ENCODE measurements around the gene FHIP1B.

Gene FHIP1B

GRCh38 chr11:6238902-6239301 lies 4.5 kb upstream of the FHIP1B start, which contains the start of gene CNGA4:
TSS of gene CNGA4 (plus strand) at chr11:6239089. CDS start at chr11:6239207, 118 bp downstream.
- no peak for DNase-seq

GRCh38 chr11:6237761-6238302 lies 3.4 kb upstream of the FHIP1B start:
- DNase-seq, result no peak

GRCh38 chr11:6237266-6237665 lies 2.8 kb upstream of the FHIP1B start:
- DNase-seq, result no peak

- DNase-seq, result no peak
Measured at GRCh38 chr11:6233984-6234386, 451 bp downstream of the FHIP1B start.

- DNase-seq, result no peak
Measured at GRCh38 chr11:6232899-6233298, 1.5 kb downstream of the FHIP1B start.

- no peak for DNase-seq
Measured at GRCh38 chr11:6229911-6230310, 4.5 kb downstream of the FHIP1B start.

- no peak for DNase-seq
Measured at GRCh38 chr11:6228520-6228919, 5.9 kb downstream of the FHIP1B start.

- DNase-seq, result no peak
Measured at GRCh38 chr11:6225896-6226295, 8.5 kb downstream of the FHIP1B start.

- no peak for DNase-seq
Measured at GRCh38 chr11:6225024-6225423, 9.4 kb downstream of the FHIP1B start.

- DNase-seq, result no peak
Measured at GRCh38 chr11:6224421-6224820, 10.0 kb downstream of the FHIP1B start.

GRCh38 chr11:6223854-6224253 lies 10.6 kb downstream of the FHIP1B start:
- DNase-seq, result no peak

GRCh38 chr11:6219359-6219758 lies 15.1 kb downstream of the FHIP1B start:
- DNase-seq, result no peak

- no peak for DNase-seq
Measured at GRCh38 chr11:6217722-6218121, 16.7 kb downstream of the FHIP1B start.

GRCh38 chr11:6216501-6216900 lies 17.9 kb downstream of the FHIP1B start:
- no peak for DNase-seq

- DNase-seq, result no peak
Measured at GRCh38 chr11:6214530-6214929, 19.9 kb downstream of the FHIP1B start.

- no peak for DNase-seq
Measured at GRCh38 chr11:6210274-6210955, 24.0 kb downstream of the FHIP1B start.

GRCh38 chr11:6209801-6210200 lies 24.6 kb downstream of the FHIP1B start:
- DNase-seq, result no peak

- no peak for DNase-seq
Measured at GRCh38 chr11:6206456-6207180, 27.8 kb downstream of the FHIP1B start.

- DNase-seq, result no peak
Measured at GRCh38 chr11:6205366-6205765, 29.1 kb downstream of the FHIP1B start, which contains the start of gene C11orf42. TSS of gene C11orf42 (plus strand) at chr11:6205557. CDS start at chr11:6205616, 59 bp downstream.

GRCh38 chr11:6204706-6205105 lies 29.7 kb downstream of the FHIP1B start:
- DNase-seq, result no peak

- no peak for DNase-seq
Measured at GRCh38 chr11:6203327-6203726, 31.1 kb downstream of the FHIP1B start.

GRCh38 chr11:6202041-6202440 lies 32.4 kb downstream of the FHIP1B start:
- no peak for DNase-seq

GRCh38 chr11:6201481-6201880 lies 33.0 kb downstream of the FHIP1B start:
- no peak for DNase-seq

- no peak for DNase-seq
Measured at GRCh38 chr11:6200975-6201374, 33.5 kb downstream of the FHIP1B start.
